Adrenal gland (tissue), 12 donors: ENCODE results near the gene FAXDC2. TPM values are rescaled to one million over a fixed set of nuclear protein-coding genes. Genes with fewer than 3 reads are reported as not detected.

Source experiments
- DNase-seq, 7 donors: peaks; one replicate each; pipeline ENCODE4 v3.0.0-alpha.2; 2019 to 2020
- H3K27ac ChIP-seq, 5 donors: fragments of 200-600 bp; sonication (generic) in 4 of 5; 1 replicate in 3 of 5; 2 replicates in 2 of 5; pipeline versions ENCODE4 v1.5.1 to v1.8.0; 2016 to 2020; ENCODE audit warnings: mild to moderate bottlenecking in 1 of 5
- H3K27me3 ChIP-seq: fragments of 200-600 bp; 2 replicates; pipeline ENCODE4 v1.8.0; 2021
- H3K36me3 ChIP-seq, 2 donors: fragments of 200-600 bp; replicated peaks in 1 of 2; 1 replicate in 1 of 2; 2 replicates in 1 of 2; pipeline versions ENCODE4 v1.5.1 to v1.8.0; 2018 to 2022
- H3K4me1 ChIP-seq, 2 donors: fragments of 200-600 bp; replicated peaks in 1 of 2; 1 replicate in 1 of 2; 2 replicates in 1 of 2; pipeline versions ENCODE4 v1.5.1 to v1.8.0; 2018 to 2021
- H3K4me3 ChIP-seq, 4 donors: fragments of 200-600 bp; sonication (generic) in 3 of 4; one replicate each; pipeline ENCODE4 v1.5.1; 2016 to 2018
- H3K9me3 ChIP-seq, 3 donors: fragments of 200-600 bp; sonication (generic) in 1 of 3; replicated peaks in 1 of 3; 1 replicate in 2 of 3; 2 replicates in 1 of 3; pipeline versions ENCODE4 v1.5.1 to v1.8.0; 2016 to 2021
- POLR2A ChIP-seq, 2 donors: fragments of 450-650 bp; IDR thresholded peaks; one replicate each; pipeline ENCODE4 v1.6.1; 2017; ENCODE audit warnings: antibody characterized with exemption in 2 of 2, mild to moderate bottlenecking in 2 of 2, moderate library complexity in 1 of 2
- WGBS, 4 donors: extraction: QIAGEN DNeasy Blood & Tissue Kit in 2 of 4; methylation state at CpG; one replicate each; pipeline versions ENCODE4 v1.1.5 to v1.1.7; 2013 to 2017; 5-methylcytosine and 5-hydroxymethylcytosine counted together
- intact Hi-C, 2 donors: fragments of 100-400 bp; cut with DNase I; formaldehyde crosslinking; loops; one replicate each; pipeline versions ENCODE4 v1.14.1 to v1.15.0; 2022 to 2023
- polyA plus RNA-seq, 3 donors: library from polyadenylated mRNA; stranded (reverse); fragments of 200-250 nt in 2 of 3; fragments of 350-450 nt in 1 of 3; fragmentation: Illumina TruSeq in 1 of 3; extraction: RNeasy Lipid Tissue Mini Kit (QIAGEN cat#74804) in 1 of 3; gene quantifications; one replicate each; pipeline ENCODE4 v1.2.3, GENCODE V29; 2013 to 2014
- total RNA-seq, 9 donors: library from RNA; depleted of rRNA in 4 of 9; stranded (reverse); fragments of >200 nt in 4 of 9; fragments of 120-200 nt in 1 of 9; fragmentation: NEBNext Ultra II Directional in 1 of 9; extraction: Animal tissue kit (Norgen Biotek cat#: 25700) in 1 of 9; gene quantifications; one replicate each; pipeline versions ENCODE4 v1.1.0 to v1.2.4, GENCODE V29; 2013 to 2023
- TF ChIP-seq, protein P1 (sequence below), 6 experiments: fragments of 450-650 bp in 4 of 6; fragments of 200-600 bp in 2 of 6; sonication (generic) in 1 of 6; IDR thresholded peaks; 1 replicate in 5 of 6; 2 replicates in 1 of 6; pipeline versions ENCODE4 v1.5.1 to v1.8.0; 2016 to 2021; ENCODE audit warnings: antibody characterized with exemption in 6 of 6, mild to moderate bottlenecking in 2 of 6, moderate library complexity in 1 of 6
- donor health status: healthy with polysubstance abuse.
- donor health status: Bipolar disorder and iron deficiency.
- donor health status: DM: yes; HTN: yes; CAD: no.
- donor health status: DM: no; HTN: no; CAD: no.
- donor health status: DM: no; HTN: no; CAD: no.
- donor health status: DM: yes; HTN: yes; CAD: no.

Gene FAXDC2
- total and polyA plus RNA-seq, 12 donors = 12.2 to 86.2 (median 44.0) TPM

GRCh38 chr5:154788212-154788611 is 62.2 kb downstream of the FAXDC2 start:
- Histone ChIP-seq H3K36me3 (peaks cover 0 to 30% of the 10 kb centered on the region in 2 donors), H3K4me1 (peaks cover 40 to 54% of the 10 kb centered on the region in 2 donors), H3K4me3 (no peak overlapping the region), H3K27me3 (no peaks in the 10 kb centered on the region), H3K27ac (peak overlapping the region in 2 of 5 donors; percentile 7 to 57), H3K9me3 (no peaks in the 10 kb centered on the region)
- intact Hi-C loops = no loop called here
- TF ChIP-seq POLR2A (IDR thresholded peaks at IDR 0.05) = no peak
- TF ChIP-seq, protein P1, sequence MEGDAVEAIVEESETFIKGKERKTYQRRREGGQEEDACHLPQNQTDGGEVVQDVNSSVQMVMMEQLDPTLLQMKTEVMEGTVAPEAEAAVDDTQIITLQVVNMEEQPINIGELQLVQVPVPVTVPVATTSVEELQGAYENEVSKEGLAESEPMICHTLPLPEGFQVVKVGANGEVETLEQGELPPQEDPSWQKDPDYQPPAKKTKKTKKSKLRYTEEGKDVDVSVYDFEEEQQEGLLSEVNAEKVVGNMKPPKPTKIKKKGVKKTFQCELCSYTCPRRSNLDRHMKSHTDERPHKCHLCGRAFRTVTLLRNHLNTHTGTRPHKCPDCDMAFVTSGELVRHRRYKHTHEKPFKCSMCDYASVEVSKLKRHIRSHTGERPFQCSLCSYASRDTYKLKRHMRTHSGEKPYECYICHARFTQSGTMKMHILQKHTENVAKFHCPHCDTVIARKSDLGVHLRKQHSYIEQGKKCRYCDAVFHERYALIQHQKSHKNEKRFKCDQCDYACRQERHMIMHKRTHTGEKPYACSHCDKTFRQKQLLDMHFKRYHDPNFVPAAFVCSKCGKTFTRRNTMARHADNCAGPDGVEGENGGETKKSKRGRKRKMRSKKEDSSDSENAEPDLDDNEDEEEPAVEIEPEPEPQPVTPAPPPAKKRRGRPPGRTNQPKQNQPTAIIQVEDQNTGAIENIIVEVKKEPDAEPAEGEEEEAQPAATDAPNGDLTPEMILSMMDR (IDR thresholded peaks at IDR 0.05) = peak in 1 of 6 experiments; percentile 3
- 60 to 71% (median 60%) methylated on average over 5 of the region's 5 CpGs for WGBS, 4 donors
- no peak for DNase-seq

DNA sequence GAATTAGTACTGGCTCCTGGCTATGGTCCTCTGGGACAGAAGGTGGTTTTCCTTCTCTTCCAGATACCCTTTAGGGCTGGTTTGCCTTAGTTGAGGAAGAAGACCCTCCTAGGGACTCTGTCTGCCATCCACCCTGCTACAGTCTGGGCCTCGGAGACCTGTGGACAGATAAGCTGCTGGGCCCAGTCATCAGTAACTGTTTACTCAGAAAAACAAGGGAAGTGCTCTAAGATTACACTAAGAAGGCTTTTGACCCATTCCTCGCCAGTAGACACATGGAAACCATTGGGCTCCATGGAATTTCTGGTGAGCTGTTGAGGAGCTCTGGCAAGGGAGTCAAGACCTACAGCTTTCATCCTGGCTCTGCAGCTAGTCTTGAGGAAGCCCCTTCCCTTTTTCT is 64.0 kb downstream of the FAXDC2 start:
- Histone ChIP-seq H3K27me3 (no peaks in the 10 kb centered on the region), H3K9me3 (no peaks in the 10 kb centered on the region), H3K4me1 (peaks cover 55 to 72% of the 10 kb centered on the region in 2 donors), H3K27ac (peak overlapping the region in 1 of 5 donors; percentile 17), H3K36me3 (peaks cover 0 to 12% of the 10 kb centered on the region in 2 donors), H3K4me3 (no peak overlapping the region)
- intact Hi-C loops = no loop called here
- no peak for DNase-seq
- 50 to 60% (median 54%) methylated on average over 1 to 2 of the region's 2 CpGs for WGBS, 4 donors
- TF ChIP-seq, protein P1 (IDR thresholded peaks at IDR 0.05) = no peak
- TF ChIP-seq POLR2A (IDR thresholded peaks at IDR 0.05) = no peak

DNA sequence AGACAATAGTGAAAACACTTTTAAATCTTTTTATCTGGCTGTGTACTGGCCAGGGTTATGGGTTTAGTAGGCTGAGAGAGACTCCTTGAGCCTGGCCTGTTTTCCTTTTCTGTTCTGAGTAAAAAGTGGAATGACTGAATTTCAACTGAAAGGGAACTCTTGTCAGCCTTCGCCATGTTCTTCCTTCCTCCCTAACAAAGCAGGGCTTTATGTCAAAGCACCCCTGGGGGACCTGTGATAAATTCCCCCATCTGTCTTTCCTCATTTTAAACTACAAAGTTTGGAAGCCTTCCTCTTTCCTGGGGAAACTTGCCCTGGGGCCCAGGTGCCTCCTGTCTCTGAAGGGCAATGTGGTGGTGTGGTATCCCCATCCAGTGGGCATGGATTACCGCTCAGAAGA is 65.5 kb downstream of the FAXDC2 start:
- no peaks in the 10 kb centered on the region for H3K27me3 ChIP-seq
- H3K27ac ChIP-seq = peak overlapping the region in 4 of 5 donors; percentile 12 to 80 (median 28)
- H3K36me3 ChIP-seq = no peaks in the 10 kb centered on the region
- intact Hi-C loops = no loop called here
- no peaks in the 10 kb centered on the region for H3K9me3 ChIP-seq
- peaks cover 60 to 85% of the 10 kb centered on the region in 2 donors for H3K4me1 ChIP-seq
- DNase-seq = no peak
- TF ChIP-seq POLR2A (IDR thresholded peaks at IDR 0.05) = no peak
- TF ChIP-seq, protein P1 (IDR thresholded peaks at IDR 0.05) = no peak
- H3K4me3 ChIP-seq = no peak overlapping the region
- 80 to 87% (median 85%) methylated on average over 2 of the region's 2 CpGs for WGBS, 4 donors

- WGBS, 4 donors = 47 to 61% (median 52%) methylated on average over 6 to 11 of the region's 11 CpGs
- H3K36me3 ChIP-seq = no peaks in the 10 kb centered on the region
- peak overlapping the region; percentile 28 to 84 (median 49) for H3K27ac ChIP-seq
- intact Hi-C loops = no loop called here
- no peak overlapping the region for H3K4me3 ChIP-seq
- H3K4me1 ChIP-seq = peaks cover 70 to 94% of the 10 kb centered on the region in 2 donors
- H3K27me3 ChIP-seq = no peaks in the 10 kb centered on the region
- no peaks in the 10 kb centered on the region for H3K9me3 ChIP-seq
- DNase-seq = peak; percentile 61 to 90 (median 81)
- peak in 1 of 2 donors; percentile 67 for TF ChIP-seq POLR2A (IDR thresholded peaks at IDR 0.05)
- TF ChIP-seq, protein P1 (IDR thresholded peaks at IDR 0.05) = no peak
Measured at GRCh38 chr5:154783774-154784460, 66.5 kb downstream of the FAXDC2 start.
